A673 (cell line): Measurements from ENCODE around the gene AQP5. TPM values are rescaled to one million over a fixed set of nuclear protein-coding genes. Genes with fewer than 3 reads are reported as not detected.

Experiments
- BruUV-seq: library from RNA; stranded (reverse); fragments of 400-500 nt; replicated peaks from 2 replicates; lab custom pipeline; 2021; lab: Mats Ljungman, UMichigan
- CTCF ChIA-PET: fragments of 300-600 bp; sonication (Branson Sonifier 250); formaldehyde crosslinking; loops from one replicate; lab custom pipeline; 2022; ENCODE audit warnings: antibody characterized with exemption; lab: Charles Lee
- POLR2A ChIA-PET: fragments of 300-600 bp; sonication (Branson Sonifier 250); formaldehyde crosslinking; loops from one replicate; lab custom pipeline; 2022; ENCODE audit warnings: antibody characterized with exemption; ENCODE audit not compliant: low non-redundant PET; lab: Charles Lee
- DNase-seq: peaks from one replicate; pipeline ENCODE4 v3.0.0-alpha.2; 2015; ENCODE audit warnings: low spot score
- H3K27ac ChIP-seq: fragments of 200-600 bp; sonication (generic); 2 replicates; pipeline ENCODE4 v1.5.1; 2016; ENCODE audit warnings: mixed run types, low read depth, mild to moderate bottlenecking, mixed read lengths, antibody characterized with exemption, low read length; ENCODE audit not compliant: poor library complexity, severe bottlenecking
- H3K27me3 ChIP-seq: fragments of 200-600 bp; sonication (generic); replicated peaks from 2 replicates; pipeline ENCODE4 v1.6.1; 2017; ENCODE audit warnings: mixed run types, low read depth, mild to moderate bottlenecking, mixed read lengths, antibody characterized with exemption, low read length; ENCODE audit not compliant: insufficient read depth, poor library complexity
- H3K36me3 ChIP-seq: fragments of 200-600 bp; sonication (generic); 2 replicates; pipeline ENCODE4 v1.6.1; 2016; ENCODE audit warnings: mixed run types, mild to moderate bottlenecking, mixed read lengths, antibody characterized with exemption, low read length; ENCODE audit not compliant: insufficient read depth, poor library complexity, severe bottlenecking
- H3K4me1 ChIP-seq: fragments of 200-600 bp; sonication (generic); 2 replicates; pipeline ENCODE4 v1.6.1; 2017; ENCODE audit warnings: mixed run types, mild to moderate bottlenecking, mixed read lengths, antibody characterized with exemption, low read length; ENCODE audit not compliant: insufficient read depth, poor library complexity, severe bottlenecking
- H3K4me3 ChIP-seq: fragments of 200-600 bp; sonication (generic); 2 replicates; pipeline ENCODE4 v1.5.1; 2016; ENCODE audit warnings: low read depth, mixed run types, mild to moderate bottlenecking, mixed read lengths, low read length; ENCODE audit not compliant: poor library complexity, severe bottlenecking
- H3K9me3 ChIP-seq: fragments of 200-600 bp; sonication (generic); 2 replicates; pipeline ENCODE4 v1.6.1; 2016; ENCODE audit warnings: mixed run types, low read depth, mild to moderate bottlenecking, mixed read lengths, antibody characterized with exemption, low read length; ENCODE audit not compliant: poor library complexity, severe bottlenecking
- CTCF ChIP-seq: fragments of 300-800, 200-600 bp; sonication (generic); conservative IDR thresholded peaks from 2 replicates; pipeline ENCODE4 v1.5.1; 2017; ENCODE audit warnings: low read depth, mild to moderate bottlenecking, antibody characterized with exemption, low read length, moderate library complexity, mixed read lengths
- EZH2 ChIP-seq: fragments of 200-600 bp; sonication (generic); IDR thresholded peaks from 2 replicates; pipeline ENCODE4 v1.6.1; 2017; ENCODE audit warnings: borderline replicate concordance, low read depth, mild to moderate bottlenecking, mixed read lengths, antibody characterized with exemption, low read length; ENCODE audit not compliant: poor library complexity, severe bottlenecking
- intact Hi-C: fragments of 100-400 bp; cut with micrococcal nuclease; formaldehyde crosslinking; loops from one replicate; pipeline ENCODE4 v1.10.0; 2022; ENCODE audit not compliant: unreplicated experiment
- total RNA-seq: library from RNA; stranded (reverse); gene quantifications from 2 replicates; pipeline ENCODE4 v1.2.3, GENCODE V29; 2021

AQP5 gene
- total RNA-seq, 1 experiment from 2014 or later = not detected

DNA sequence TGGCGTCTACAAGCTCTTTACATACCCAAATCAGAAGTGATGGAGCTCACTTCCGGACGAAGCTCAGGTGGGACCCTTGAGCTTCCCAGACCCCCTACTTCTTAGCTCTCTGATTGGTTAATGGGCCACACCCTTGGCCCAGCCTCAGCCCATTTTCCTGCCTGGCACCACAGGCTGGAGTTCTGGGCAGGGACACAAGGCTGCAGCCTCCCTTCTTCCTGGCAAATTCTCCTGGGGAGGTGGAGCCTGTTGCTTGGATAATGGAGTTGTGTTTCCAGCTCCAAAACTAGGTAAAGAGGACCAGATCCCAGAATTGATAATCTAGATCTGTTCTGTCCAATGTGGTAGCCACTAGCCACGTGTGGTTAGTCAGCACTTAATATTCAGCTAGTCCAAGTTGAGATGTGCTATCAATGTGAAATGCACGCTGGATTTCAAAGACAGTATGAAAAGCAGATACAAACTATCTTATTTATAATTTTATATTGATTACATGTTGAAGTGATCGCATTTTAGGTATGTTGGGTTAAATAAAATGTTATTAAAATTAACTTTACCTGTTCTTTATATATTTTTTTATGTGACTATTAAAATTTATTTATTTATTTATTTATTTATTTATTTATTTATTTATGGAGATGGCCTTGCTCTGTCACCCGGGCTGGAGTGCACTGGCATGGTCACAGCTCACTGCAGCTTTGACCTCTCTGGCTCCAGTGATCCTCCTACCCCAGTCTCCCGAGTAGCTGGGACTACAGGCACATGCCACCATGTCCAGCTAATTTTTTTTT is 45.3 kb upstream of the AQP5 start:
- POLR2A ChIA-PET = no interaction called here
- H3K36me3 ChIP-seq = no peaks in the 10 kb centered on the region
- H3K27me3 ChIP-seq = no peaks in the 10 kb centered on the region
- BruUV-seq = no TSS peak
- no peak overlapping the region for H3K27ac ChIP-seq
- no peak overlapping the region for H3K4me3 ChIP-seq
- H3K9me3 ChIP-seq = no peaks in the 10 kb centered on the region
- DNase-seq = no peak
- no peak for TF ChIP-seq EZH2
- intact Hi-C loops = no loop called here
- no peaks in the 10 kb centered on the region for H3K4me1 ChIP-seq
- CTCF ChIA-PET = no interaction called here

DNA sequence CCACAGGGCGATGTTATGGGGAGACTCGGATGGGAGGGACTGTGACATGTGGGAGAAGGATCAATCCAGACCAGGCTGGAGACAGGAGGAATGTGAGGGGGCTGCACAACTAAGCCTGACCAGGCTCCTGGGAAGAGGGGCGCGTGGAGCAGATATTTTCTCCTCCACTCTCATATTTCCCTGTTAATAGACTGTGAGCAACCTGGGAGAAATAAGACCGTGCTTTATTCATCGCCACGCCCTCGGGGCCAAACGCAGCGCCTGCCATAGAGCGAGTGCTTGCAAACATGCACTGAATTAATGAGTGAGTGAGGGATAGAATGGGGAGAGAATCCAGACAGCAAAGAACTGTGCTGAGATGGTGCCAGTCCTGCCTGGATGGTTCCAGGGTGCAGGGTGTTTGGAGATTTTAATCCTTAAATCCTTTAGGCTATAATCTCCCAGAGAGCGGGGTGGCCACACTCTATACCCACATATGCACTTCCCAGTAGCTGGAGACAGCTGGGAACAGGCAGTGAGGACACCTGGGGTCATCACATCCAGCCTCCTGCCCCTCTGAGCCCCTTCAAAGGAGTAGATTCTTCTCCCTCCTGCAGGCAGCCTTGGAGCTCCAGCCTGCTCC is 44.4 kb upstream of the AQP5 start:
- intact Hi-C loops = no loop called here
- H3K36me3 ChIP-seq = no peaks in the 10 kb centered on the region
- TF ChIP-seq EZH2 (no peak), CTCF (no peak)
- ChIA-PET CTCF (interaction anchor here (0.5 kb wide), 1 partner anchor 121 kb away, joined by 4 read pairs; no protein-coding TSS in a partner anchor), POLR2A (no interaction called here)
- H3K27me3 ChIP-seq = no peaks in the 10 kb centered on the region
- no peaks in the 10 kb centered on the region for H3K9me3 ChIP-seq
- no TSS peak for BruUV-seq
- no peak overlapping the region for H3K4me3 ChIP-seq
- H3K27ac ChIP-seq = no peak overlapping the region
- DNase-seq = no peak
- H3K4me1 ChIP-seq = no peaks in the 10 kb centered on the region

DNA sequence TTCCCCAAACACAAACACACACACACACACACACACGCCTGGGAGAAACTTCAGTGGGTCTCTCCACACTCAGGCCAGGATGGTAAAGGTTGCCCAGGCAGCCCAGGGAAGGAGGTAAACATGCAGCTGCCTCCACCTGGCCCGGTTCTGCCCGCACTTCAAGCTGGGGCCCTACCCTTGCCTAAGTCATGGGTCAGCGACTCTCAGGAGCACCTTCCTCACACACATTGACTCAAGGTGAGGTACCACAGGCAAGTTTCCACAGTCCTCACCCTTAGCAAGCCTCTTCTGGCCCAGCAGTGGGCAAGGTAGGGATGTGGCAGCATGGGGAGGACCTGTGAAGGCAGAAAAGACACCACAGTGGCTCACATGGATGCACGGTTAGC is 43.9 kb upstream of the AQP5 start:
- no peaks in the 10 kb centered on the region for H3K9me3 ChIP-seq
- no peaks in the 10 kb centered on the region for H3K36me3 ChIP-seq
- no peak overlapping the region for H3K4me3 ChIP-seq
- H3K4me1 ChIP-seq = no peaks in the 10 kb centered on the region
- H3K27me3 ChIP-seq = no peaks in the 10 kb centered on the region
- POLR2A ChIA-PET = no interaction called here
- no TSS peak for BruUV-seq
- CTCF ChIA-PET = interaction anchor here (0.5 kb wide), 1 partner anchor 121 kb away, joined by 4 read pairs; no protein-coding TSS in a partner anchor
- H3K27ac ChIP-seq = no peak overlapping the region
- TF ChIP-seq EZH2 (no peak), CTCF (no peak)
- intact Hi-C loops = no loop called here
- no peak for DNase-seq
